Smooth muscle cell (in vitro differentiated cells): ENCODE measurements around the gene PCDH15. TPM values are rescaled to one million over a fixed set of nuclear protein-coding genes. Genes with fewer than 3 reads are reported as not detected.

Experiments used
- DNase-seq: peaks from one replicate; lab custom pipeline; 2025; ENCODE audit not compliant: unreplicated experiment; lab: John Stamatoyannopoulos, UW
- H2AFZ ChIP-seq: fragments of 200-600 bp; sonication (generic); 2 replicates; pipeline ENCODE4 v1.6.0; 2016; ENCODE audit warnings: antibody characterized with exemption, low read depth, mild to moderate bottlenecking
- H3F3A ChIP-seq: fragments of 200-600 bp; sonication (generic); 2 replicates; pipeline ENCODE4 v1.6.0; 2017; ENCODE audit warnings: antibody characterized with exemption, low read depth
- H3K27ac ChIP-seq: fragments of 200-600 bp; sonication (generic); 2 replicates; pipeline ENCODE4 v1.5.1; 2016; ENCODE audit warnings: low read depth, mild to moderate bottlenecking
- H3K27me3 ChIP-seq: fragments of 200-600 bp; sonication (generic); 2 replicates; pipeline ENCODE4 v1.6.1; 2016; ENCODE audit warnings: low read depth, mild to moderate bottlenecking
- H3K36me3 ChIP-seq: fragments of 200-600 bp; sonication (generic); 2 replicates; pipeline ENCODE4 v1.5.1; 2016; ENCODE audit warnings: low read depth
- H3K4me1 ChIP-seq: fragments of 200-600 bp; sonication (generic); 2 replicates; pipeline ENCODE4 v1.5.1; 2016; ENCODE audit warnings: low read depth
- H3K4me2 ChIP-seq: fragments of 200-600 bp; sonication (generic); 2 replicates; pipeline ENCODE4 v1.6.0; 2016; ENCODE audit warnings: mild to moderate bottlenecking
- H3K4me3 ChIP-seq: fragments of 200-600 bp; sonication (generic); 2 replicates; pipeline ENCODE4 v1.5.1; 2016; ENCODE audit warnings: mild to moderate bottlenecking
- H3K79me2 ChIP-seq: fragments of 200-600 bp; sonication (generic); 2 replicates; pipeline ENCODE4 v1.6.0; 2016; ENCODE audit warnings: low read depth, mild to moderate bottlenecking
- H3K9ac ChIP-seq: fragments of 200-600 bp; sonication (generic); 2 replicates; pipeline ENCODE4 v1.6.0; 2016; ENCODE audit warnings: low read depth
- H3K9me3 ChIP-seq: fragments of 200-600 bp; sonication (generic); replicated peaks from 2 replicates; pipeline ENCODE4 v1.5.1; 2016; ENCODE audit warnings: low read depth
- H4K20me1 ChIP-seq: fragments of 200-600 bp; sonication (generic); 2 replicates; pipeline ENCODE4 v1.6.0; 2016; ENCODE audit warnings: low read depth
- CTCF ChIP-seq: fragments of 200-600 bp; sonication (generic); IDR thresholded peaks from 2 replicates; pipeline ENCODE4 v1.5.1; 2017; ENCODE audit warnings: borderline replicate concordance, mild to moderate bottlenecking, antibody characterized with exemption; ENCODE audit not compliant: insufficient read depth, poor library complexity, severe bottlenecking
- WGBS: methylation state at CpG from one replicate; pipeline ENCODE4 v1.1.7; 2016; ENCODE audit warnings: low lambda C conversion rate; 5-methylcytosine and 5-hydroxymethylcytosine counted together
- polyA plus RNA-seq: library from polyadenylated mRNA; unstranded; fragments of >200 nt; fragmentation: Nextera tagmentation; extraction: Ambion mirVana; gene quantifications from 2 replicates; pipeline ENCODE4 v1.2.1, GENCODE V29; 2016
- total RNA-seq: library from RNA; depleted of rRNA; stranded (reverse); fragments of >200 nt; gene quantifications from 2 replicates; pipeline ENCODE4 v1.2.3, GENCODE V29; 2014

The PCDH15 gene
- total and polyA plus RNA-seq, 2 experiments from 2014 or later, result not detected

- no peak for DNase-seq
- Histone ChIP-seq H3K9ac (no peak overlapping the region), H3F3A (no peaks in the 10 kb centered on the region), H2AFZ (no peak overlapping the region), H3K4me3 (no peak overlapping the region), H3K79me2 (no peaks in the 10 kb centered on the region), H3K4me1 (no peaks in the 10 kb centered on the region), H3K4me2 (no peak overlapping the region), H4K20me1 (no peaks in the 10 kb centered on the region), H3K27ac (no peak overlapping the region), H3K27me3 (no peaks in the 10 kb centered on the region), H3K9me3 (no peaks in the 10 kb centered on the region), H3K36me3 (no peaks in the 10 kb centered on the region)
- WGBS, result 96% methylated on average over 4 of the region's 4 CpGs
- TF ChIP-seq CTCF, result no peak
Measured at GRCh38 chr10:54776622-54777021, 24.4 kb downstream of the PCDH15 start.

- H3K27me3 ChIP-seq, result no peaks in the 10 kb centered on the region
- no peaks in the 10 kb centered on the region for H3K9me3 ChIP-seq
- H3K27ac ChIP-seq, result no peak overlapping the region
- no peak for DNase-seq
- no peak overlapping the region for H2AFZ ChIP-seq
- no peak overlapping the region for H3K4me2 ChIP-seq
- no peaks in the 10 kb centered on the region for H3F3A ChIP-seq
- no peaks in the 10 kb centered on the region for H3K79me2 ChIP-seq
- no peak overlapping the region for H3K9ac ChIP-seq
- no peaks in the 10 kb centered on the region for H3K36me3 ChIP-seq
- H3K4me3 ChIP-seq, result no peak overlapping the region
- TF ChIP-seq CTCF, result no peak
- H4K20me1 ChIP-seq, result no peaks in the 10 kb centered on the region
- 76% methylated on average over 6 of the region's 6 CpGs for WGBS
- H3K4me1 ChIP-seq, result peaks cover 4% of the 10 kb centered on the region
Measured at GRCh38 chr10:54772468-54773122, 28.4 kb downstream of the PCDH15 start.

GRCh38 chr10:54769051-54769450 is 32.0 kb downstream of the PCDH15 start:
- H3K9me3 ChIP-seq, result no peaks in the 10 kb centered on the region
- no peak overlapping the region for H3K9ac ChIP-seq
- H4K20me1 ChIP-seq, result no peaks in the 10 kb centered on the region
- H3K27me3 ChIP-seq, result no peaks in the 10 kb centered on the region
- no peaks in the 10 kb centered on the region for H3F3A ChIP-seq
- 78% methylated on average over 2 of the region's 2 CpGs for WGBS
- TF ChIP-seq CTCF, result no peak
- no peak overlapping the region for H2AFZ ChIP-seq
- DNase-seq, result no peak
- H3K36me3 ChIP-seq, result no peaks in the 10 kb centered on the region
- no peak overlapping the region for H3K4me2 ChIP-seq
- H3K27ac ChIP-seq, result no peak overlapping the region
- peaks cover 4% of the 10 kb centered on the region for H3K4me1 ChIP-seq
- H3K79me2 ChIP-seq, result no peaks in the 10 kb centered on the region
- no peak overlapping the region for H3K4me3 ChIP-seq

- no peak overlapping the region for H2AFZ ChIP-seq
- 18% methylated on average over 2 of the region's 2 CpGs for WGBS
- H3K9me3 ChIP-seq, result no peaks in the 10 kb centered on the region
- H3K9ac ChIP-seq, result no peak overlapping the region
- H3K4me2 ChIP-seq, result no peak overlapping the region
- H3K27me3 ChIP-seq, result no peaks in the 10 kb centered on the region
- TF ChIP-seq CTCF, result no peak
- H3K4me3 ChIP-seq, result no peak overlapping the region
- no peaks in the 10 kb centered on the region for H4K20me1 ChIP-seq
- no peak for DNase-seq
- H3K27ac ChIP-seq, result no peak overlapping the region
- H3K4me1 ChIP-seq, result no peaks in the 10 kb centered on the region
- H3K79me2 ChIP-seq, result no peaks in the 10 kb centered on the region
- H3K36me3 ChIP-seq, result no peaks in the 10 kb centered on the region
- no peaks in the 10 kb centered on the region for H3F3A ChIP-seq
Measured at GRCh38 chr10:54758791-54759190, 42.2 kb downstream of the PCDH15 start.
